ENCODE results near the gene ABO. TPM values are rescaled to one million over a fixed set of nuclear protein-coding genes. Genes with fewer than 3 reads are reported as not detected.
"Not testable (repeated sequence)": the region's sequence is repeated elsewhere in the genome, so short reads cannot be mapped to it uniquely, and the experiment has no call there.

Gene ABO
- total RNA-seq, 1 donor from 2014 or later, result under 0.01 TPM

- DNase-seq, result no peak
Observed at GRCh38 chr9:133225171-133226011, 49.6 kb downstream of the ABO start.

DNA sequence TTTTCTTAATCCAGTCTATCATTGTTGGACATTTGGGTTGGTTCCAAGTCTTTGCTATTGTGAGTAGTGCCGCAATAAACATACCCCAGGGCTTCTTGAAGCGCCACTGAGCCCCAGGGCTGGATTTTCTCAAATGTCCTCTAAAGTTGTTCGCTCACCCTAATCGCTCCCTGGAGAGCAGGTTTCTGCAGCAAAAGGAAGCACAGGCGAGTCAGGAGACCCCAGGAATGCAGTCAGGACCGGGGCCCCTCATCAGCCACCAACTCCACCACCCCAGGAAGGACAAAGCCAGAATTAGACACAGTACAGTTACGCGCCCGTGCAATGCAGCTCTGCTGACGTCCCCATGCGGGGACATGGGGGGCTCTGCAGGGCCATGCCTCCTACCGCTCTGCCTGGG, 50.2 kb downstream of the ABO start:
- no peak for DNase-seq

- DNase-seq, result not testable (repeated sequence)
Observed at GRCh38 chr9:133223159-133223756, 51.7 kb downstream of the ABO start.

DNA sequence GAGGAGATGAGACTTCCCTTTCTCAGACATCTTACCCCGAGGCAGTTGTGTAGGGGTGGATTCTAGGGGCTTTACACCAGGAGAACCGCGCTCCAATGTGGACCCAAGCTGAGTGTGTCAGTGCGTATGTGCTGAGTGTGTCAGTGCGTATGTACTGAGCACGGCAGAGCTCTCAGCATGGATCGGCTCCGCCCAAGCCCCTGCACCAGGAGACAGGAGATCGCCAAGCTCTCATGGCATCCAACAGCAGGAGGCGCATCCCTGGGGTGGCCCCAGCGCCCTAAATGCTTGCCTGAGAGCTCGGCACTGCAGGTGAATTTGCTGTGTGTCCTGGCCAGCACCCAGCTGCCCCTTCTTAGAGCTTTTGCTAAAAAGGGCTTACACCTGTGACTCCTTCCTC, 53.0 kb downstream of the ABO start:
- not testable (repeated sequence) for DNase-seq

DNA sequence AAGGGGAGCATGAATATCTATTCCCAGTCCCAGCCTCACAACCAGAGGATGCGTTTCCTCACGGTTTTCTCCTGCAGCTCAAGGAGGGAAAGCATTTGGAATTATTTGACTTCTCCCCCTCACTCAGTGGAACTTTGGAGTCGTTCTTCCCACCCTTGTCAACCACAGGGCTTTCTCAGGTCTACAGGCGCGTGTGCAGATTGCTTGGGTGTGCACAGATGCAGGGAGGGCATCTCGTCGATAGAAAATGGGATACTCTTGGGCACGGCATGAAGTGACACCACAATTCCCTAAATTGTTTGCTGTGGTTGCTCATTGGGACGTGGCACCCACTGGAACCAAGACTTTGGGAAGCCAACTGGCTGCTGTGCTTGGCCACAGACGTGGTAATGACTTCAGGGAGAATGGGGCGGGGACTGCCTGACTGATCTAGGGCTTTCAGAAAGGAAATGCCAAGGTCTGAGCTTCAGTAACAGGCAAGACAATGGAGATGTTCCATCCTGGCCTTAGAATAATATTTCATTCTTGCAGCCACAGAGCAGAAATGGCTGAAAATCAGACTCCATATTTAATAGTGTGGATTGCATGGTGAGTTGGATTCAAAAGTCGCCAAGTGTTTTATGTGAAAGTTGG, 53.7 kb downstream of the ABO start:
- no peak for DNase-seq

DNA sequence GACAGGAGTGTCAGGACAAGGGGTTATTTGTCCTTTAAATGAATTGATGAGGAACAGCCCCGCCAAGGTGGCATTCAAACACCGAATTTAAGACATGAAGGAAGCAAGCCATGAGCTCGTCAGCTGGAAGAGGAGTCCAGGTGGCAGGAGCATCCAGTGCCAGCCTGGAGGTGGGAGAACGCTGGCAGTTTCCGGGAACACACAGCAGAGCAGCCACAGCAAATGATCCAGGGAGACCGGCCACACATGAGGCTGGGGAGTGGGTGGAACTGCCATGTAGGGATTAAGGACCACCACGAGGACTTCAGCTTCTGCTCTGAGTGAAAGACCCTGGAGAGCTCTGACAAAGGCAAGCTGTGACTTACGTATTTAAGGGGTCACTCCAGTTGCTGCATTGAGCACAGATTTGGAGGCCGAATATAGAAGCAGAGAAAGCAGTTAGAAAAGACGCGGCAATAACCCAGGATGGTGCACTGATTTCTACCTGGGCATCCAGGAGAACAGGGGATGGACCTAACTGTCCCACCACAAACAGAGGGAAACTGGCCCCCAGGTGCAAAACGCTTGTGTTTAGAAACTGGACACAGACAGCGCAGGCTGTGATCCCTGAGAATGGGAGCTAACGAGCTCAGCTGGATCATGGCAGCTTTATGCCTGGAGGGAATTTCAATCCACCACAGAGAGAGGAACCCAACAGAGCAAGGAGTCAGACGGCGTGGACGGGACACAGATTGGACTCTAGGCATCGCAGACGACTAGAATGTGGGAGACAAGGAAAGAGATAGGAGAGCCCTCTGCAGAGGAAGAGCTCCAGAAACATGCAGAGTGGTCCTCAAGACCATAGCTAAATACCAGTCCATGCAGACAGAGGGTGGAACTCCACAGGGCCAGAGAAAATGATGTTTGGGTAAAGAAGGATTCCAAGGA, 56.7 kb downstream of the ABO start:
- DNase-seq, result not testable (repeated sequence)

- not testable (repeated sequence) for DNase-seq
Observed at GRCh38 chr9:133217333-133217988, 57.5 kb downstream of the ABO start.

DNA sequence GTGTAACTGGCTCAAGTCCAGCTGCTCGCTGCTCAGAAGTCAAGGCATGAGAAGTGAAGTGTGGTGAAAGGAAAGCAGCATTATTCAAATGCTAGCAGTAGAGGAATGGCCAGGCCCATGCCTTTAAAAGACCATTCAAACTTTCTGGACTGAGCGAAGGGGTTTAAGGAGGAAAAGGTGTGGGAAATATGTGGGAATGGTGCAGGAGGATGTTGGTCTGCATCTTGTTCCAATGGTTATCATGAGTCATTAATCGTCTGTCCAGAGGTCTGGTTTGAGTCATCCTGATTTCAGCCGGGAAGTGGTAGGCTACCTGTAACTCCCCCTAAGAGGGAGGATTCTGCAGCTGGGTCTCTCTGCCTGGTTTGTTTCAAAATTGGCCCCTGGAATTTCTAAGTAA, 60.7 kb downstream of the ABO start:
- DNase-seq, result not testable (repeated sequence)

DNA sequence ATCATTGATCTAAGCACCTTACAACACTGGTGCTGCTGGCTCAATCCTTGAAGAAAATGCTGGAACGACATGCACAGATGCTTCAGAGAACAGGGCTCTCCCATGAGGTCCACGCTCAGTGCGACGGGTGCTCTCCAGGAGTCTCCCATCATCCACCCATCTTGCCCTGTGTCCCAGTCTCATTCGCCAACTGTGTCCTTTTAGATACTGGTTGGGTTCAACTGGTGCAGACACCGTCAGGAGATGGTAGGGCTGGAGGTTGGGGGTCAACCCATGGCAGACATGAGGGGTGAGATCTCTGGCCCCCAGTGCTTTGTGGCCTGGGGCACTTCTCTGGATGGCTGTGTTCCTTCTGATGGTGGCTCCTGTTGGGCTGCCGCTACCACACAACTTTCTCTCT, 64.4 kb downstream of the ABO start:
- DNase-seq, result no peak

DNA sequence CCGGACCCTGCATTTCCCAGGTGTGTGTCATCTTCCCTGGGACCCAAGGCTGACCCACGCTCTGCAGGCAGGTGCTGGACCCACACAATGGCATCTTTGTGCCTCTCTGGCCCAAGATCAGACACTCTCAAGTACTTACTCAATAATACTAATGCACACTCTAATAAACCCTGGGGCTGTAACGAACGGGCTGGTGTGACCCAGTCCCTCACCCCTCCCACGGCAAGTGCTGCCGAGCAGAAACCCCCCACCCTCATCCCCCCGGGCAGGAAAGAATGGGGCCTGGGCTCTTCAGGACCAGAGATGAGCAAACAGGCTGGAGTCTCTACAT, 64.8 kb downstream of the ABO start:
- DNase-seq, result no peak

DNA sequence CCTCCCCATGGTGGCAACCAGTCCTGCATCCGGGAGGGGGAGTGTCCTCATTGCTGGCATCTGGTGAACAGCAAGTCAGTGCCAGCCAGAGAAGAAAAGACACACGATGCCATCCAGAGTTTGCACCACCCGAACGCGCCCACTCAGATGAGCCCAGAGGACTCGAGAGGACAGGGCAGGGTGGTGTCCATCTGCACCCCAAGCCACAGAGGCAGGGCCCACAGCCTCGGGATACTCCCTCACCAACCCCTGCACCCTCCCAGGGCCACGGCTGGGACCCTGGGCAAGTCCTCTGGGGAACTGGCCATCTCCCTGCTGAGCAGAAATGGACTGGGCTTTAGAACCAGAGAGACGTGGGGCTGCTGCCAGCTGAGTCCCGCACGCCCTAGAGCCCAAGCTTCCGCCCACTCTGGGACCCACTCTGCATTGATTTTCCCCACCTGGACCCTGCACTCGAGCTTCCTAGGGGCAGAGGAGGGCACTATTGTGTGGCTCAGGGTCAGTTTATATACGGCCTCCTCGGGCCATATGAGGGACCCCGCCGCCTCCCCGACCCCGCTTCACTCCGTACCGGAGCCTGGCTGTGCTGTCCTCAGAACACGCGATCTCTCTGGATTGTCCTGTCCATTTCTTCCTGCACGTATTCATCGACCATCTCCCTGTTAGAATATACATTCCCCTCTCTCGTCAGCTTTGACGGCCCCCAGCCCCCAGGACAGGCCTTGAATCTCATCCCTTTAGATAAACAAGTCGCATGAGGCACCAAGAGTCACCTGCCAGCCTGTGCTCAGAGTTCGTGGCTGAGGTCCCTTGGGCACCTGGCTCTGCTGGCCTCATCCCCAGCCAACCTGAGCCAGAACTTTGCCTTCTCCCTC, 65.4 kb downstream of the ABO start:
- DNase-seq, result not testable (repeated sequence)

DNA sequence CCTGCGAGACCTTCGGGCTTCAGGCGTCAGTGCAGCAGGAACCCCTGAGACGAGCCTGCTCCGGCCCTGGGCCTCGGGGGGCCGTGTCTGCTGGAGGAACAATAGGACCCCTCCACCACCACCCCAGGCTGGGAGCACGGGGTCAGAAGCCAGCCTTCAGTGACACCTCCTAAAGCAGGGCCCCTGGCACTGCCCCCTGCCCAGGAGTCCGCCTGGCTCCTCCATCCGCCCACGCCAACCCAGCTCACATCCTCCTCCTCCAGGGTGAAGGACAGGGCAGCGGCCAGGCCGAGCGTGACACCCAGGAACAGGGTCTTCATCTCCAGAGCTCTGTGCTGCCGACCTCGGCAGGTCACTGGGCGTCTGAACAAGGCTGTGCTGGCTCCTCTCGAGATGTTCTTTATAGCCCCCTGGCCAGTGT, 66.1 kb downstream of the ABO start, which contains the start of gene OBP2B:
TSS of gene OBP2B (minus strand) at position 371 of the 421 bp plus-strand sequence. CDS start at position 320, 51 bp downstream.
- DNase-seq, result not testable (repeated sequence)

GRCh38 chr9:133208171-133208879, 66.7 kb downstream of the ABO start:
- not testable (repeated sequence) for DNase-seq

- DNase-seq, result no peak
Observed at GRCh38 chr9:133207540-133208170, 67.3 kb downstream of the ABO start.

DNA sequence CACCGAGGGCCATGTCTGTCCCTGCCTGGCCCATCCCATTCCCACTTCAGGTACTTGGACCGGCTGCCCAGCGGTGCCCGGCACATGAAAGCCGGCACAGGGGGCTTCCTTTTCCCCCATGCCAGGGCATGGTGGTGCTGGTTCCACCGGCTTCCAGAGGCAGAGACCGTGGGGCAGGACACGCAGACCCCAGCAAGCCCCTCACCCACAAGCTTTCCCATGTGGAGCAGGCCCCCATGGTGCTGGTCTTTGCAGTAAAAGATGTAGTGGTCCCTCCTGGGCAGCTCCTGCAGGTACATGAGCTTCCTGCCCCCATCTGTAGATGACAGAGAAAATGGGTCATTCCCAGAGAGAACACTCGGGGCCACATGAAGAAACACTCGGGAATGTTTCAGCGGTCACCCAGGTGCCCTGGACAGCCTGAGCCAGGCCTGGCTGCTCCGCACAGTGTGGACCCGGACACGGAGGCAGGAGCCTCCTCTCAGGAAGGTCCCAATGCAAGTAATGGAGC, 67.9 kb downstream of the ABO start:
- no peak for DNase-seq

DNA sequence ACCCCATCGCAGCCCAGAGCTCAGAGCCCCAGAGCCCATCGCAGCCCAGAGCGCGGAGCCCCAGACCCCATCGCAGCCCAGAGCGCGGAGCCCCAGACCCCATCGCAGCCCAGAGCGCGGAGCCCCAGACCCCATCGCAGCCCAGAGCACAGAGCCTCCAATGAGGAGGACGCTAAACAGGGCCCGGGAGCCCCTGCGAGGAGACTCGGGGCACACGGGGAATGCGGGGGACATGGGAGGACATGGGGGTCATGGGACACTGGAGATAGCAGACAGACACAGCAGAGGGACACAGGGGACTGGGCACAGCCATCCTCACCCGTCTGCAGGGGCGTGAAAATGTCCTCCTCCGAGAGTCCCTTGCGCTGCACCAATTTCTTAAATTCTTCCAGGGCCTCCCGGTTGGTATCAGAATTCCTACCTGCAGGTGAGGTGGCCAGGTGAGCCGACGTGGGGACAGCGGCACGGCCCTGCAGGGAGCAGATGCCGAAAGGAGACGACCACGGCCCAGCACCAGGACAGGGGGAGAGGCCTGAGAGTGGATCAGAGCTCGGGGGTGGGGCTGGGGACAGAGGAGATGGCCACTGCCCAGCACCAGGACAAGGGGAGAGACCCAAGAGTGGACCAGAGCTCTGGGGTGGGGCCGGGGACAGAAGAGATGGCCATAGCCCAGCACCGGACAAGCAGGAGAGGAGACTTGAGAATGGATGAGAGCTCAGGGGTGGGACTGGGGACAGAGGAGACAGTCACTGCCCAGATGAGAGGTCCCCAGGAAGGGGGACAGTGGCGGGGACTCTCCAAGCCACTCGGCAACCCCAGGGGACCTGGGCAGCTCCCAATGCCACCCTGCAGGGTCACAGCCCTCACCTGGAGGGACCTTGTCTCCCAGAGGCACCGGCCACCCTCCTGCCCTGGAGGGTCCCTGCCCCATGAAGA, 68.7 kb downstream of the ABO start:
- no peak for DNase-seq

GRCh38 chr9:133205481-133205887, 69.5 kb downstream of the ABO start:
- DNase-seq, result not testable (repeated sequence)
